K562 (cell line): ENCODE data around the gene LY6G6F. TPM values are rescaled to one million over a fixed set of nuclear protein-coding genes. Genes with fewer than 3 reads are reported as not detected.

Experiments
- ELF2 ChIP-seq: fragments of 250-450 bp; sonication (Bioruptor Pico); IDR thresholded peaks from 2 replicates; pipeline ENCODE4 v1.5.0; 2021; ENCODE audit warnings: mild to moderate bottlenecking
- FOXP4 ChIP-seq: sonication (generic); formaldehyde crosslinking; IDR thresholded peaks from 2 replicates; pipeline ENCODE4 v1.8.0; 2022; ENCODE audit warnings: mild to moderate bottlenecking, missing genetic modification reagents, borderline replicate concordance
- GATAD2A ChIP-seq: fragments of 450-650 bp; IDR thresholded peaks from 2 replicates; pipeline ENCODE4 v1.6.1; 2017
- HOMEZ ChIP-seq: fragments of 250-450 bp; sonication (Bioruptor Pico); IDR thresholded peaks from 2 replicates; pipeline ENCODE4 v1.4.0; 2020; ENCODE audit warnings: mild to moderate bottlenecking, moderate library complexity
- ILF3 ChIP-seq: fragments of 450-650 bp; IDR thresholded peaks from 2 replicates; pipeline ENCODE4 v1.6.1; 2018; ENCODE audit warnings: antibody characterized with exemption, mild to moderate bottlenecking, moderate library complexity, borderline replicate concordance
- PML ChIP-seq: IDR thresholded peaks from 2 replicates; pipeline ENCODE4 v1.6.1; 2012; ENCODE audit warnings: low read length, inconsistent platforms
- PRMT5 ChIP-seq: sonication (generic); formaldehyde crosslinking; IDR thresholded peaks from 2 replicates; pipeline ENCODE4 v1.5.0; 2020; ENCODE audit warnings: missing genetic modification reagents
- SMARCE1 ChIP-seq: fragments of 450-650 bp; IDR thresholded peaks from 2 replicates; pipeline ENCODE4 v1.7.1; 2016; ENCODE audit warnings: mild to moderate bottlenecking
- SRSF1 ChIP-seq: fragments of 200-400 bp; formaldehyde crosslinking; IDR thresholded peaks from 2 replicates; pipeline ENCODE4 v1.6.1; 2017; ENCODE audit warnings: mild to moderate bottlenecking, low read depth, low read length, moderate library complexity
- polyA plus RNA-seq, 8 experiments: library from polyadenylated mRNA; depleted of rRNA in 4 of 8; stranded (reverse) in 5 of 8; unstranded in 3 of 8; fragments of >200 nt; fragmentation: Nextera tagmentation in 2 of 8; fragmentation: Illumina TruSeq in 1 of 8; extraction: Ambion mirVana in 2 of 8; extraction: Trizol in 1 of 8; gene quantifications; 2 replicates each; pipeline versions ENCODE4 v1.2.1 to v1.2.3, GENCODE V29; 2011 to 2014; ENCODE audit warnings: inconsistent platforms in 1 of 8, missing spikeins in 1 of 8
- total RNA-seq, 7 experiments: library from RNA; depleted of rRNA in 6 of 7; stranded (reverse); fragments of >200 nt in 6 of 7; fragmentation: Illumina TruSeq in 2 of 7; extraction: Trizol in 2 of 7; gene quantifications; 2 replicates each; pipeline versions ENCODE4 v1.2.1 to v1.2.3, GENCODE V29; 2011 to 2021; ENCODE audit warnings: low replicate concordance in 1 of 7
- TF ChIP-seq, protein P1 (sequence below): fragments of 200-600 bp; sonication (generic); IDR thresholded peaks from one replicate; pipeline ENCODE4 v1.6.1; 2012; ENCODE audit warnings: mild to moderate bottlenecking, low read depth, low read length, inconsistent platforms

The LY6G6F gene
- total and polyA plus RNA-seq, 9 of the 15 experiments (the other 6 are each of a cell fraction or from before 2014, with no cell fraction given), result 0.14 to 0.50 (median 0.28) TPM; not detected in 2

DNA sequence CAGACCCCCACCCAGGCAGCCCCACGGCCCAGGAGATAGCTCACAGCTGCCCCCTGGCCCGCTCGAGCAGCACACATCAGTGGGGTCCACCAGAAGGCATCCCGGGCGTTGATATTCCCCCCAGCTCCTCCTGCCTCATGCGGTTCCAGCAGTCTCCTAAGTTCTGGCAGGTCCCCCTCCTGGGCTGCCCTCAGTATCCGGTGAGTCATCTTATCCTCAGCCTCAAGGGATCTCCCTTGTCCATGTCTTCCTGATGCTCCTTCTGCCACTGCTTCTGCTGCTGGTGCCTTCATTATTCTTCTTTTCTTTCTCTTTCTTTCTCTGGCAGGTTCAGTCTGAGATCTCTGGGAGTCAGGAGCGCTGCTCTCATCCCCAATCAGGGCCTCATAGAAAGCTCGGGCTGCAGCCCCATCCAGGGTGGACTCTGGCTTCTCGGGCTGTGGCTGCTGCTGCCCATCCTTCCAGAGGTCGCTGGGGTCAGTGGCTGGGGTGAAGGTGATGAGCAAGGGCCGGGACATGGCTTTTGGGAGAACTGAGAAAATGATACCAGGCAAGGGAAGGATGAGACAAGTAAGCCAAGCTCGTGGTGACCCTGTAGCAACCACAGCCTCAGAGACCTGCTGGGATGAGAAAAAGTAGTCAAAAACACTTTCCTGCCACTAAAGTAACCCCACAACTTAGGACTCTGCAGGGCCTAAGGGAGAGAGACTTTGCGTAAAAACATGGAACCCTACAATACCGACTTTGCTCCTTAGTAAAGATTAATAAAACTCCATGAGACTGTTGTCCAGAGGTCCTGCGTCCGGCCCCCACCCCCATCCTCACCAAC, 42.5 kb upstream of the LY6G6F start (continued):
- TF ChIP-seq, protein P1, sequence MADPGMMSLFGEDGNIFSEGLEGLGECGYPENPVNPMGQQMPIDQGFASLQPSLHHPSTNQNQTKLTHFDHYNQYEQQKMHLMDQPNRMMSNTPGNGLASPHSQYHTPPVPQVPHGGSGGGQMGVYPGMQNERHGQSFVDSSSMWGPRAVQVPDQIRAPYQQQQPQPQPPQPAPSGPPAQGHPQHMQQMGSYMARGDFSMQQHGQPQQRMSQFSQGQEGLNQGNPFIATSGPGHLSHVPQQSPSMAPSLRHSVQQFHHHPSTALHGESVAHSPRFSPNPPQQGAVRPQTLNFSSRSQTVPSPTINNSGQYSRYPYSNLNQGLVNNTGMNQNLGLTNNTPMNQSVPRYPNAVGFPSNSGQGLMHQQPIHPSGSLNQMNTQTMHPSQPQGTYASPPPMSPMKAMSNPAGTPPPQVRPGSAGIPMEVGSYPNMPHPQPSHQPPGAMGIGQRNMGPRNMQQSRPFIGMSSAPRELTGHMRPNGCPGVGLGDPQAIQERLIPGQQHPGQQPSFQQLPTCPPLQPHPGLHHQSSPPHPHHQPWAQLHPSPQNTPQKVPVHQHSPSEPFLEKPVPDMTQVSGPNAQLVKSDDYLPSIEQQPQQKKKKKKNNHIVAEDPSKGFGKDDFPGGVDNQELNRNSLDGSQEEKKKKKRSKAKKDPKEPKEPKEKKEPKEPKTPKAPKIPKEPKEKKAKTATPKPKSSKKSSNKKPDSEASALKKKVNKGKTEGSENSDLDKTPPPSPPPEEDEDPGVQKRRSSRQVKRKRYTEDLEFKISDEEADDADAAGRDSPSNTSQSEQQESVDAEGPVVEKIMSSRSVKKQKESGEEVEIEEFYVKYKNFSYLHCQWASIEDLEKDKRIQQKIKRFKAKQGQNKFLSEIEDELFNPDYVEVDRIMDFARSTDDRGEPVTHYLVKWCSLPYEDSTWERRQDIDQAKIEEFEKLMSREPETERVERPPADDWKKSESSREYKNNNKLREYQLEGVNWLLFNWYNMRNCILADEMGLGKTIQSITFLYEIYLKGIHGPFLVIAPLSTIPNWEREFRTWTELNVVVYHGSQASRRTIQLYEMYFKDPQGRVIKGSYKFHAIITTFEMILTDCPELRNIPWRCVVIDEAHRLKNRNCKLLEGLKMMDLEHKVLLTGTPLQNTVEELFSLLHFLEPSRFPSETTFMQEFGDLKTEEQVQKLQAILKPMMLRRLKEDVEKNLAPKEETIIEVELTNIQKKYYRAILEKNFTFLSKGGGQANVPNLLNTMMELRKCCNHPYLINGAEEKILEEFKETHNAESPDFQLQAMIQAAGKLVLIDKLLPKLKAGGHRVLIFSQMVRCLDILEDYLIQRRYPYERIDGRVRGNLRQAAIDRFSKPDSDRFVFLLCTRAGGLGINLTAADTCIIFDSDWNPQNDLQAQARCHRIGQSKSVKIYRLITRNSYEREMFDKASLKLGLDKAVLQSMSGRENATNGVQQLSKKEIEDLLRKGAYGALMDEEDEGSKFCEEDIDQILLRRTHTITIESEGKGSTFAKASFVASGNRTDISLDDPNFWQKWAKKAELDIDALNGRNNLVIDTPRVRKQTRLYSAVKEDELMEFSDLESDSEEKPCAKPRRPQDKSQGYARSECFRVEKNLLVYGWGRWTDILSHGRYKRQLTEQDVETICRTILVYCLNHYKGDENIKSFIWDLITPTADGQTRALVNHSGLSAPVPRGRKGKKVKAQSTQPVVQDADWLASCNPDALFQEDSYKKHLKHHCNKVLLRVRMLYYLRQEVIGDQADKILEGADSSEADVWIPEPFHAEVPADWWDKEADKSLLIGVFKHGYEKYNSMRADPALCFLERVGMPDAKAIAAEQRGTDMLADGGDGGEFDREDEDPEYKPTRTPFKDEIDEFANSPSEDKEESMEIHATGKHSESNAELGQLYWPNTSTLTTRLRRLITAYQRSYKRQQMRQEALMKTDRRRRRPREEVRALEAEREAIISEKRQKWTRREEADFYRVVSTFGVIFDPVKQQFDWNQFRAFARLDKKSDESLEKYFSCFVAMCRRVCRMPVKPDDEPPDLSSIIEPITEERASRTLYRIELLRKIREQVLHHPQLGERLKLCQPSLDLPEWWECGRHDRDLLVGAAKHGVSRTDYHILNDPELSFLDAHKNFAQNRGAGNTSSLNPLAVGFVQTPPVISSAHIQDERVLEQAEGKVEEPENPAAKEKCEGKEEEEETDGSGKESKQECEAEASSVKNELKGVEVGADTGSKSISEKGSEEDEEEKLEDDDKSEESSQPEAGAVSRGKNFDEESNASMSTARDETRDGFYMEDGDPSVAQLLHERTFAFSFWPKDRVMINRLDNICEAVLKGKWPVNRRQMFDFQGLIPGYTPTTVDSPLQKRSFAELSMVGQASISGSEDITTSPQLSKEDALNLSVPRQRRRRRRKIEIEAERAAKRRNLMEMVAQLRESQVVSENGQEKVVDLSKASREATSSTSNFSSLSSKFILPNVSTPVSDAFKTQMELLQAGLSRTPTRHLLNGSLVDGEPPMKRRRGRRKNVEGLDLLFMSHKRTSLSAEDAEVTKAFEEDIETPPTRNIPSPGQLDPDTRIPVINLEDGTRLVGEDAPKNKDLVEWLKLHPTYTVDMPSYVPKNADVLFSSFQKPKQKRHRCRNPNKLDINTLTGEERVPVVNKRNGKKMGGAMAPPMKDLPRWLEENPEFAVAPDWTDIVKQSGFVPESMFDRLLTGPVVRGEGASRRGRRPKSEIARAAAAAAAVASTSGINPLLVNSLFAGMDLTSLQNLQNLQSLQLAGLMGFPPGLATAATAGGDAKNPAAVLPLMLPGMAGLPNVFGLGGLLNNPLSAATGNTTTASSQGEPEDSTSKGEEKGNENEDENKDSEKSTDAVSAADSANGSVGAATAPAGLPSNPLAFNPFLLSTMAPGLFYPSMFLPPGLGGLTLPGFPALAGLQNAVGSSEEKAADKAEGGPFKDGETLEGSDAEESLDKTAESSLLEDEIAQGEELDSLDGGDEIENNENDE, result no peak
- no peak for TF ChIP-seq ILF3
- no peak for TF ChIP-seq GATAD2A
- TF ChIP-seq PML, result 0 out of 2 replicates have a peak, but pooled peaks have one; percentile 11
- TF ChIP-seq HOMEZ (CRISPR knock-in tag), result no peak
- no peak for TF ChIP-seq PRMT5 (CRISPR knock-in tag)
- no peak; the same call in 1 of the 2 replicates for TF ChIP-seq ELF2
- no peak; the same call in 1 of the 2 replicates for TF ChIP-seq FOXP4
- peak; percentile 94 for TF ChIP-seq SMARCE1
- no peak for TF ChIP-seq SRSF1
